Esophagus (tissue), 2 donors: ENCODE results near the gene AMELY. TPM values are rescaled to one million over a fixed set of nuclear protein-coding genes. Genes with fewer than 3 reads are reported as not detected.
"Not testable (repeated sequence)": the region's sequence is repeated elsewhere in the genome, so short reads cannot be mapped to it uniquely, and the experiment has no call there.

ENCODE experiments used
- H3K27ac ChIP-seq, 2 donors: one replicate each; pipeline ENCODE4 v1.5.1; 2013; ENCODE audit warnings: low read depth in 2 of 2, mild to moderate bottlenecking in 2 of 2, inconsistent platforms in 1 of 2, low read length in 1 of 2, moderate library complexity in 1 of 2
- H3K27me3 ChIP-seq, 2 donors: one replicate each; pipeline ENCODE4 v1.6.1; 2013; ENCODE audit warnings: low read length in 2 of 2, control low read depth in 1 of 2, mild to moderate bottlenecking in 1 of 2; ENCODE audit not compliant: insufficient read depth in 2 of 2, control insufficient read depth in 1 of 2
- H3K36me3 ChIP-seq, 2 donors: one replicate each; pipeline ENCODE4 v1.6.1; 2013; ENCODE audit warnings: low read length in 1 of 2; ENCODE audit not compliant: control insufficient read depth in 2 of 2, insufficient read depth in 2 of 2
- H3K4me1 ChIP-seq, 2 donors: one replicate each; pipeline ENCODE4 v1.6.1; 2013; ENCODE audit warnings: low read length in 1 of 2; ENCODE audit not compliant: control insufficient read depth in 2 of 2, insufficient read depth in 2 of 2
- H3K4me3 ChIP-seq, 2 donors: one replicate each; pipeline ENCODE4 v1.5.1; 2013; ENCODE audit warnings: low read length in 2 of 2, mild to moderate bottlenecking in 2 of 2, low read depth in 1 of 2, moderate library complexity in 1 of 2
- H3K9me3 ChIP-seq, 2 donors: one replicate each; pipeline ENCODE4 v1.6.1; 2013; ENCODE audit warnings: mild to moderate bottlenecking in 2 of 2, low read depth in 1 of 2, low read length in 1 of 2, moderate library complexity in 1 of 2; ENCODE audit not compliant: control insufficient read depth in 2 of 2, insufficient read depth in 1 of 2
- WGBS, 2 donors: extraction: QIAGEN DNeasy Blood & Tissue Kit; methylation state at CpG; one replicate each; pipeline ENCODE4 v1.1.7; 2013; 5-methylcytosine and 5-hydroxymethylcytosine counted together
- polyA plus RNA-seq, 2 donors: library from polyadenylated mRNA; stranded (reverse); fragments of 200-250 nt; gene quantifications; one replicate each; pipeline ENCODE4 v1.2.3, GENCODE V29; 2013
- donor health status: healthy with polysubstance abuse.
- donor health status: Bipolar disorder and iron deficiency.

Gene AMELY
- polyA plus RNA-seq, 2 donors: not detected

DNA sequence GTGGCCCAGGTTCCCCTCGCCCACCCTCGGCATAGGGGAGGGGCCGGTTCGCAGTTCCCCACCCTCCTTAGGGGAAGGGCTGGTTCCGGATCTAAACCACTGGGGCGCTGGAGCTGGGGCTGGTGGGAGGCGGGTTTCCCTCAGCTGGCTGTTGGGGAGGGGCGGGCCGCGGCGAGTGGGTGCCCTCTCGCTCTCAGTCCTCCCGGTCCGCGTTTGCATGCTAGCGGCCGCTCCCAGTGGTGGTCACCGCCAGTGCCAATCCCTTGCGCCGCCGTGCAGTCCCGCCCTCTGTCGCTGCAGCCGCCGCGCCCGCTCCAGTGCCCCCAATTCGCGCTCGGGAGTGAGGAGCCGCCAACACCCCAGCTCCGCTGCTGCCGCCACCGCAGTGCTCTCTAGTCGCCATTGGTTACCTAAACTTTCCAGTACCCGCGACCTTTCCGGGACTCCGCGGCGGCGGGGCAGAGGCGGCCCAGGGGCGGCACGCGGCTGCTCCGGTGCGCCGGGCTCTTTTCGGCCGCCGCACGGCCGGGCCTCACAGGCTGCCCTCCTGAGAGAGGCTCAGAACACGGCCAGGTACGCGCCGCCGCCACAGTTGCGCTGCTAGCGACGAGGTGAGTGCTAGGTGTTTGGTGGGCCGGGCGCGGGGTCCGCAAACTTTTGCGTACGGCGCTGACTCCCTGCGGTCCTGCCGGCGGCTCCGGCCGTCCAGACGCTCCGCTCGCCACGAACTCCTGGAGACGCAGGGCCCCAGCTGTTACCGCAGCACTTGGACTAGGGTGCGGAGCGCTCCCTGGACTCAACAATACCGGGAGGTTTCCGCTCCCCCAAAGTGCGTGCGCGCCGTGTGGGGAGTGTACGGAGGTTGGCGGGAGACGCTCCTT is 940 bp downstream of the AMELY start, which contains the start of gene TBL1Y:
TBL1Y (plus strand) TSS at position 326 of the 881 bp plus-strand sequence. CDS start 114,388 bp downstream, outside the sequence.
- Histone ChIP-seq H3K4me1 (no peaks in the 10 kb centered on the region), H3K27ac (no peak within 1 kb of the TSS), H3K36me3 (no peaks in the 10 kb centered on the region), H3K27me3 (no peaks in the 10 kb centered on the region), H3K9me3 (no peaks in the 10 kb centered on the region), H3K4me3 (peak within 1 kb of the TSS in 1 of 2 donors; percentile 62)
- WGBS, 2 donors: 2% methylated on average over 91 of the region's 91 CpGs; no CpG with 5 or more reads in 1 of the 2 donors

DNA sequence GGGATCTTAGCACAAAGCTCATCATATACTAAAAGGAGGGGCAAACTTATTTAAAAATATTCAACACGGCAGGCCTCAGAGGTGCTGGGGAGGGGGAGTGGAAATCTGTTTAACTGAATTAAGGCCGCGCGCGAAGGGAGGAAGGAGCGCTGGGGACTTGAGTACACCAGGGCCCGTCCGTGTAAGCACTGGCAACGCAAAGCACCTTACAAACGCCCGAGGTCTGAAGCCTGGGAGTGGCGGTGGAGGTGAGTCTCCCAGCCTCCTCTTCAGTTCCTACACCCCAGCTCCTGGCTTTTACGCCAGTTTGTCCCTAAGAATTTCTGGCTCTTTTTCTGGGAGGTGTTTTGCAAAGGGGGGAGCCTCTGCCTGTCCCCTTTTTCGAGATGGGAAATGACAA is 1.7 kb downstream of the AMELY start:
- Histone ChIP-seq H3K36me3 (no peaks in the 10 kb centered on the region), H3K27ac (no peak overlapping the region), H3K9me3 (no peaks in the 10 kb centered on the region), H3K4me3 (peak overlapping the region in 1 of 2 donors; percentile 62), H3K4me1 (no peaks in the 10 kb centered on the region), H3K27me3 (no peaks in the 10 kb centered on the region)
- 0 to 3% methylated on average over 1 to 14 of the region's 14 CpGs for WGBS, 2 donors

DNA sequence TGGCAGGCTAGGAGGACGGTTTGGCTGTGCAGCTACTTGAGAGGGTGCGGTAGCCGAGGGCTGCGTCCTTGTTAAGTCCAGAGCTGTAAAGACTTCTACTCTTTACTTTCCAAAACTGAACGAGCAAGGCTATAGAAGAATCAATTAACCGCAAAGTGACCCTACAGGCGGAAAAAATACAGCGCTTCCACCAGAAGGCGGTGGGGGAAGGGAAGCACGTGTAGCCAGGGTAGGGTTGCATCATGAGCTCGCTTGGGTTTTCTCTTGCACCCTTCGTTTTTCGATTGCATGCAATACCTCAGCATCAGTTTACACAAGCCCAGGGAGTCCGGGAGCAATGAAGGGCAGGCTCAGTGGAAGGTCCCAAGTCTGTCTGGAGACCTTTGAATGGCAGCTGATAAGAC is 2.4 kb downstream of the AMELY start:
- no peaks in the 10 kb centered on the region for H3K9me3 ChIP-seq
- H3K36me3 ChIP-seq: no peaks in the 10 kb centered on the region
- WGBS, 2 donors: 1 to 8% methylated on average over 2 to 14 of the region's 14 CpGs
- no peaks in the 10 kb centered on the region for H3K4me1 ChIP-seq
- no peak overlapping the region for H3K27ac ChIP-seq
- no peaks in the 10 kb centered on the region for H3K27me3 ChIP-seq
- no peak overlapping the region for H3K4me3 ChIP-seq

DNA sequence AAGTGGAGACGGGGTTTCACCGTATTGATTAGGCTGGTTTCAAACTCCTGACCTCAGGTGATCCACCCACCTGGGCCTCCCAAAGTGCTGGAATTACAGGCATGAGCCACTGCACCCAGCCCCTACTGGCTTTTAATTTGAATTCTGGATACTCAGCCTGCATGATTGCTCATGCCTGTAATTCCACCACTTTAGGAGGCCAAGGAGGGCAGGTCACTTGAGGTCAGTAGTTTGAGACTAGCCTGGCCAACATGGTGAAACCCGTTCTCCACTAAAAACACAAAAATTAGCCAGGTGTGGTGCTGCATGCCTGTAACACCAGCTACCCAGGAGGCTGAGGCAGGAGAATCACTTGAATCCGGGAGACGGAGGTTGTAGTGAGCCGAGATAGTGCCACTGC is 3.5 kb downstream of the AMELY start:
- H3K27me3 ChIP-seq, H3K27ac ChIP-seq, H3K36me3 ChIP-seq, H3K9me3 ChIP-seq, H3K4me1 ChIP-seq, H3K4me3 ChIP-seq: not testable (repeated sequence)
- WGBS, 2 donors: 61% methylated on average over 6 of the region's 6 CpGs; no CpG with 5 or more reads in 1 of the 2 donors

DNA sequence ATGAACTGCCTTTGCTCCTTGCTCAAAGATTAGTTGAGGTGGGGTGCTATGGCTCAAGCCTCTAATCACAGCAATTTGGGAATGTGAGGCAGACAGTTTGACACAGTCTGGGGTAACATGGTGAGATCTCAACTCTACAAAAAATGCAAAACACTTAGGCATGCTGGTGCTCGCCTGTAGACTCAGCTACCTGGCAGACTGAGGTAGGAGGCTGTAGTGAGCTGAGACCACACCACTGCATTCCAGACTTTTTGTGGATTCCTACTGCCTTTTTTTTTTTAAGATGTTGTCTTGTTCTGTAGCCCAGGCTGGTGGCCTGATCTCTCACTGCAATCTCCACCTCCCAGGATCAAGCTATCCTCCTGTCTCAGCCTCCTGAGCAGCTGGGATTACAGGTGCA is 4.0 kb downstream of the AMELY start:
- H3K4me3 ChIP-seq: no peak overlapping the region
- no peak overlapping the region for H3K27ac ChIP-seq
- H3K9me3 ChIP-seq: no peaks in the 10 kb centered on the region
- H3K36me3 ChIP-seq: no peaks in the 10 kb centered on the region
- no peaks in the 10 kb centered on the region for H3K27me3 ChIP-seq
- WGBS, 2 donors: 61% methylated on average over 1 of the region's 1 CpG; no CpG with 5 or more reads in 1 of the 2 donors
- H3K4me1 ChIP-seq: no peaks in the 10 kb centered on the region

DNA sequence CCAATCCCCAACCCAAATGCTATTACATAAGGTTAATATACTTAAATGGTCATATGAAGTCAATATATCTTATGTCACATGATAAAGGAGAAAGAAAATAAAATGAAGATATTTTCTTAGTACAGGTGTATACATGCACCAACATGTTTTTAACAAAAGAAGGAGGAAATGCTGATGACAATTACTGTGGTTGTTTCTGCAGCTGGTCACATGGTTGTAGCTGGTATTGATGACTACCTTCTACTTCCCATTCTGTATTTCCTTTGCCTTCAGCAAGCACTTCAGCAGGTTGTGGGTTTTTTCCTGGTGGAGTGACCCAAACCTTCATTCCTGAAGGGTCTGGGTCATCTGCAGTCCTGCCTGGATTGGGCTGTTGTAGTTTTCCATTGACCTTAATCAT is 9.4 kb downstream of the AMELY start:
- not testable (repeated sequence) for H3K4me1 ChIP-seq, H3K36me3 ChIP-seq, H3K27ac ChIP-seq, H3K9me3 ChIP-seq, H3K27me3 ChIP-seq, H3K4me3 ChIP-seq

DNA sequence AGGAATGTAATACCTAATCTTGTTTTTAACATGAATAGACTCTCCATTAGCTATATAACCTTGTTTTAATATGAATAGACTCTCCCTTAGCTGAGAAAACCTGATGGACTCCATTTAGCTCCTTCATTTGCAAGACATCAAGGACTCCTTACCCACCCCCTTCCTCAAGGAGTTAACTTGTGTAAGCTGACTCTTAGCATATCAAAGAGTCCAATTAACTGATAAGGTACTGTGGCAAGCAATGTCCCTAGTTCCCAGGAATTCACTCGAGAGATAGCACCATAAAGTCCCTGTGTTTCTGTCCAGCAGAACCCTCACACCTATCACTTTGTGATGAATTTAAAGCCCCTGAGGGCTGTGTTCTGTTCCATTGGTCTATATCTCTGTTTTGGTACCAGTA is 16.3 kb downstream of the AMELY start:
- H3K36me3 ChIP-seq: no peaks in the 10 kb centered on the region
- no peaks in the 10 kb centered on the region for H3K9me3 ChIP-seq
- H3K4me1 ChIP-seq: no peaks in the 10 kb centered on the region
- 35% methylated on average over 1 of the region's 1 CpG; no CpG with 5 or more reads in 1 of the 2 donors for WGBS, 2 donors
- no peak overlapping the region for H3K27ac ChIP-seq
- no peak overlapping the region for H3K4me3 ChIP-seq
- no peaks in the 10 kb centered on the region for H3K27me3 ChIP-seq

DNA sequence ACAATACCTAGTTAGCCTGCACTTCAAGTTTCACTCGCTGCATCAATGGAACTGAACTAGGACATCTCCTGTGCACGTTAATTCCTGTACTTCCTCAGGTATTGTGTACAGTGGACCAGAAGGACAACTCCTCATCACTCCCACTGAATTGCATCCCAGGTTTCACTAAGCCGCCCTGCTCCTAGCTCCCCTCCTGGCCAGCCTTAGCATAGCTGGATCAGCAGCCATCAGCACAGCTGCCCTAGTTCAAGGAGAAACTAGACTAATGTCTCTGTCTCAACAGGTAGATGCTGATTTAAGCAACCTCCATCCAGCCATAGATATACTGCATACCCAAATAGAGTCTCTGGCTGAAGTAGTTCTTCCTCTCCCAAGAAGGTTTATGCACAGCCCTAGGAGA is 17.1 kb downstream of the AMELY start:
- 63 to 83% methylated on average over 1 to 3 of the region's 3 CpGs for WGBS, 2 donors
- H3K27ac ChIP-seq: no peak overlapping the region
- no peak overlapping the region for H3K4me3 ChIP-seq
- H3K36me3 ChIP-seq: no peaks in the 10 kb centered on the region
- no peaks in the 10 kb centered on the region for H3K27me3 ChIP-seq
- no peaks in the 10 kb centered on the region for H3K4me1 ChIP-seq
- no peaks in the 10 kb centered on the region for H3K9me3 ChIP-seq

DNA sequence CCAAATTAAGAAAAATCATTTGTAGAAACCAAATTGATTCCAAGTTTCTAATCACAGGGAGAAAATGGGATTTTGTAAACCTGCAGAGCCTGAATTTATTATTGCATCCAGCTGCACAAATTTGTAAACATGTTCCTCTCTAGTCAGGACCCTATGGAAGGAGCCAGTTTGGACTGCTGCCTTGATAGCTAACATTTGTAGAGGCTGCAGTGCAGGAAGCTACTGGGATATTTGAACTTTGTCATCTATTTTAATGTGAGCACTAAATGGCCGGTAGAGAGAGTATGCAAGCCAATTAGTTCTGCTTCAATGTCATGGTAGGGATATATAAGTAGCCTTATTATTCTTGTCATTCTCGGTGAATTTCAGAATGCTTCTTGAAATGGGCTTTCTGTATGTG is 62.2 kb downstream of the AMELY start:
- no peak overlapping the region for H3K4me3 ChIP-seq
- 74% methylated on average over 2 of the region's 2 CpGs; no CpG with 5 or more reads in 1 of the 2 donors for WGBS, 2 donors
- H3K36me3 ChIP-seq: no peaks in the 10 kb centered on the region
- H3K4me1 ChIP-seq: no peaks in the 10 kb centered on the region
- no peak overlapping the region for H3K27ac ChIP-seq
- no peaks in the 10 kb centered on the region for H3K9me3 ChIP-seq
- no peaks in the 10 kb centered on the region for H3K27me3 ChIP-seq

DNA sequence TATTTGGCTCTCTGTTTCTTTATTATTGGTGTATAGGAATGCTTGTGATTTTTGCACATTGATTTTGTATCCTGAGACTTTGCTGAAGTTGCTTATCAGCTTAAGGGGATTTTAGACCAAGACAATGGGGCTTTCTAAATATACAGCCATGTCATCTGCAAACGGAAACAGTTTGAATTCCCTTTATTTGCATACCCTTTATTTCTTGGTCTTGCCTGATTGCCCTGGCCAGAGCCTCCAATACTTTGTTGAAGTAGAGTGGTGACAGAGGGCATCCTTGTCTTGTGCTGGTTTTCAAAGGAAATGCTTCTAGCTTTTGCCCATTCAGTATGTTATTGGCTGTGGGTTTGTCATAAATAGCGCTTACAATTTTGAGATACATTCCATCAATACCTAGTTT is 68.9 kb downstream of the AMELY start:
- H3K9me3 ChIP-seq, H3K36me3 ChIP-seq, H3K4me3 ChIP-seq, H3K27ac ChIP-seq, H3K4me1 ChIP-seq, H3K27me3 ChIP-seq: not testable (repeated sequence)
- WGBS, 2 donors: 58 to 80% methylated on average over 1 to 2 of the region's 2 CpGs
